Stomach (tissue), 4 donors: ENCODE data around the gene TACSTD2.

Source experiments
- CTCF ChIP-seq, 7 experiments: fragments of 450-650 bp in 4 of 7; fragments of 200-600 bp in 3 of 7; sonication (generic) in 3 of 7; IDR thresholded peaks; one replicate each; pipeline ENCODE4 v1.5.1; 2016 to 2019; ENCODE audit warnings: antibody characterized with exemption in 7 of 7, control low read depth in 2 of 7, mild to moderate bottlenecking in 1 of 7
- POLR2A ChIP-seq, 4 donors: fragments of 450-650 bp; IDR thresholded peaks; one replicate each; pipeline ENCODE4 v1.6.1; 2016; ENCODE audit warnings: antibody characterized with exemption in 4 of 4, control low read depth in 2 of 4, mild to moderate bottlenecking in 1 of 4, moderate library complexity in 1 of 4
- POLR2AphosphoS5 ChIP-seq, 3 donors: sonication (generic); formaldehyde crosslinking; IDR thresholded peaks; one replicate each; pipeline ENCODE4 v1.6.1; 2016; ENCODE audit warnings: antibody characterized with exemption in 3 of 3

GRCh38 chr1:58608945-58609344 lies 31.9 kb upstream of the TACSTD2 start:
- TF ChIP-seq CTCF (IDR thresholded peaks at IDR 0.05) (no peak), POLR2AphosphoS5 (IDR thresholded peaks at IDR 0.05) (no peak), POLR2A (IDR thresholded peaks at IDR 0.05) (no peak)
